ENCODE measurements around the gene KCNJ6. TPM values are rescaled to one million over a fixed set of nuclear protein-coding genes. Genes with fewer than 3 reads are reported as not detected.

Gene KCNJ6
- total RNA-seq, 2 experiments from 2014 or later = not detected

DNA sequence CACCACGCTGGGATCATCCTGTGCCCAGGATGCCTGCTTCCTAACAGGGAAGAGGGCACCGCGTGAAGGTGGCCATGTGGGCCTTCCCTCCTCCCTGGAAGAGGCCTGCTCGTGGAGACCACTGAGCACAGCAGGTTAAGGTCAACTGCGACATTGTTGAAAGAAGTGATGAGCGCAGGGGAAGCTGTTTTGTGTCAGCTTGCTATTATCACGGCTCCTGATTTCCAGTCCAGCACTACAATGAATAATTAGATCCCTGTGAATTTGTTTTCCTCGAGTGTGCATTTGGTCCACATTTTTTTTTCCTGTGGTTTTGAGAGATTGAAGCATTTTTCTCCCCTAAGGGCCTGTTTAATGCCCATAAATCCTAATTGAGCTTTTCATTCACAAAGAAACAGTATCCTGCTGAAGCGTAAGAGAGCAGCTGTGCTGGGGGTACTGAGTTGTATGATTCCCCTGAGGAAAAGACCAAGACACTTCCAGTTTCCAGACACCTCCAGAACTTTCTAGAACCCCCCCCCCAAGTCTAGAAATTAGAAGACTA is 204.9 kb downstream of the KCNJ6 start:
- CTCF ChIA-PET (ENCODE audit: unreplicated experiment) = no interaction called here
- TF ChIP-seq EZH2phosphoT487 (IDR thresholded peaks at IDR 0.05; ENCODE audit: borderline replicate concordance, low read depth, low read length) = no peak
- TF ChIP-seq, protein P1, sequence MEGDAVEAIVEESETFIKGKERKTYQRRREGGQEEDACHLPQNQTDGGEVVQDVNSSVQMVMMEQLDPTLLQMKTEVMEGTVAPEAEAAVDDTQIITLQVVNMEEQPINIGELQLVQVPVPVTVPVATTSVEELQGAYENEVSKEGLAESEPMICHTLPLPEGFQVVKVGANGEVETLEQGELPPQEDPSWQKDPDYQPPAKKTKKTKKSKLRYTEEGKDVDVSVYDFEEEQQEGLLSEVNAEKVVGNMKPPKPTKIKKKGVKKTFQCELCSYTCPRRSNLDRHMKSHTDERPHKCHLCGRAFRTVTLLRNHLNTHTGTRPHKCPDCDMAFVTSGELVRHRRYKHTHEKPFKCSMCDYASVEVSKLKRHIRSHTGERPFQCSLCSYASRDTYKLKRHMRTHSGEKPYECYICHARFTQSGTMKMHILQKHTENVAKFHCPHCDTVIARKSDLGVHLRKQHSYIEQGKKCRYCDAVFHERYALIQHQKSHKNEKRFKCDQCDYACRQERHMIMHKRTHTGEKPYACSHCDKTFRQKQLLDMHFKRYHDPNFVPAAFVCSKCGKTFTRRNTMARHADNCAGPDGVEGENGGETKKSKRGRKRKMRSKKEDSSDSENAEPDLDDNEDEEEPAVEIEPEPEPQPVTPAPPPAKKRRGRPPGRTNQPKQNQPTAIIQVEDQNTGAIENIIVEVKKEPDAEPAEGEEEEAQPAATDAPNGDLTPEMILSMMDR (conservative IDR thresholded peaks at IDR 0.05; ENCODE audit: low read length) = no peak
- Histone ChIP-seq H3K27ac (ENCODE audit: low read depth, low read length, poor library complexity, severe bottlenecking) (no peak overlapping the region), H3K4me3 (ENCODE audit: low read depth, low read length, poor library complexity, severe bottlenecking) (no peak overlapping the region), H3K36me3 (ENCODE audit: insufficient read depth, low read length) (no peaks in the 10 kb centered on the region), H3K4me2 (ENCODE audit: low read length) (no peak overlapping the region), H2AFZ (ENCODE audit: low read length) (no peak overlapping the region), H3K9me3 (ENCODE audit: low read length) (no peaks in the 10 kb centered on the region), H4K20me1 (ENCODE audit: insufficient read depth, low read length) (no peaks in the 10 kb centered on the region), H3K79me2 (ENCODE audit: insufficient read depth, low read depth, low read length) (no peaks in the 10 kb centered on the region), H3K9me2 (ENCODE audit: insufficient read depth, low read length) (no peaks in the 10 kb centered on the region), H3K4me1 (ENCODE audit: insufficient read depth, low read length, poor library complexity, severe bottlenecking) (no peaks in the 10 kb centered on the region)
- no peak for DNase-seq (ENCODE audit: low spot score)
- BruUV-seq (replicated peaks) = no TSS peak
- POLR2A ChIA-PET = no interaction called here
- intact Hi-C loops (cut with micrococcal nuclease; ENCODE audit: unreplicated experiment) = no loop called here

DNA sequence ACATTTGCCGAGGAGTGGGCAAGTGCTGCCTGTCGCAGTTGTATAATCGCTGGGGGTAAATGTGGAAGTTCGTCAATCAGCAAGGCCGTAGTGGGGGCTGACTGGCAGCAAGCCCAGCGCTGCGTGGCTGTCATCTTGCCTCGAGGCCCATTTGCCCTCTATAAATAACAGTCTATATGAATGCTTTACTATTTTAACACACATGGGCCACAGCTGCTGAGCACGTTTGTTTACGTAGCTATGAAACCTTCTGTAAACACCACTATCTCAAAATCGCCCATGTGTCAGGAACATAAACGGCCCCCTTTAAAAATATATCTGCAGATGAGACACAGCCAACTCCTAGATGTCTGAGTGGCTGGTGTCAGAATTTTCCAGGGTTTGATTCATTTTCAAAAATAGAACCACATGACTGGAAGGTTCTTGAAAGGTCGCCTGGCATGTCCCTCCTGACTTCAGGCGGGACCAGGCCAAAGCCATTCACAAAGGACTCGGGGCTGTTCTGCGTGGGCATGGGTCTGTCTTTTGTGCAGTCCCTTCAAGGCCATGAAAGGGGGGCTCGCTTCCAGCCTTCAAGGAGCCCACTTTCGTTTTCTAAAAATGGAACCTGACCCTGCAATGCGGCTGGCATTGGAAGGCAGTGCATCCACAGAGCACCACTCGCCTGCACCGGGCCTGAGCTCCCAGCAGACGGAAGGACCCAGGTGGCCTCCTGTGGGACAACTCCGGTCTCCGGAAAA is 205.5 kb downstream of the KCNJ6 start:
- no peaks in the 10 kb centered on the region for H3K9me2 ChIP-seq (ENCODE audit: insufficient read depth, low read length)
- no peak for TF ChIP-seq EZH2phosphoT487 (IDR thresholded peaks at IDR 0.05; ENCODE audit: borderline replicate concordance, low read depth, low read length)
- TF ChIP-seq, protein P1 (conservative IDR thresholded peaks at IDR 0.05; ENCODE audit: low read length) = no peak
- no peaks in the 10 kb centered on the region for H3K36me3 ChIP-seq (ENCODE audit: insufficient read depth, low read length)
- no peaks in the 10 kb centered on the region for H3K4me1 ChIP-seq (ENCODE audit: insufficient read depth, low read length, poor library complexity, severe bottlenecking)
- DNase-seq (ENCODE audit: low spot score) = no peak
- H4K20me1 ChIP-seq (ENCODE audit: insufficient read depth, low read length) = no peaks in the 10 kb centered on the region
- intact Hi-C loops (cut with micrococcal nuclease; ENCODE audit: unreplicated experiment) = no loop called here
- CTCF ChIA-PET (ENCODE audit: unreplicated experiment) = no interaction called here
- POLR2A ChIA-PET = no interaction called here
- no peaks in the 10 kb centered on the region for H3K79me2 ChIP-seq (ENCODE audit: insufficient read depth, low read depth, low read length)
- no peak overlapping the region for H2AFZ ChIP-seq (ENCODE audit: low read length)
- H3K27ac ChIP-seq (ENCODE audit: low read depth, low read length, poor library complexity, severe bottlenecking) = no peak overlapping the region
- BruUV-seq (replicated peaks) = no TSS peak
- H3K4me2 ChIP-seq (ENCODE audit: low read length) = no peak overlapping the region
- H3K9me3 ChIP-seq (ENCODE audit: low read length) = no peaks in the 10 kb centered on the region
- no peak overlapping the region for H3K4me3 ChIP-seq (ENCODE audit: low read depth, low read length, poor library complexity, severe bottlenecking)

DNA sequence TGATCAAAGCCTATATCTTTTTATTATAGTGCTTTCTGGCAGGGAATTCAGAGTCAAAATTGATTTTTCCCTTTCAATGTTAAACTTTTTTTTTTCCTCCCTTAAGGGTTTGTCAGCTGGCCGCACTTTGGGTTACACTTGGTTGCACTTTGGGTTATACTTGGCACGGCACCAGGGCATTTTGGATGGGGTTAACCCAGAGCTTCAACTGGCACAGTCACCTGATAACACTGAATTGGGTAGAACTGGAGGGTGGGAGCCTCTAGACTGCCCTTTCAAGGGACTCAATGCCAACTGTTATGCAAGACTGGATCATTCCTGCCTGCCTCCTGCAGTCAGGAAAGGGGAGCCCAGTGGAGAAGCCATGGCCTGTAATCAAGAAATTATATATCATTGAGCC is 211.5 kb downstream of the KCNJ6 start:
- Histone ChIP-seq H2AFZ (ENCODE audit: low read length) (no peak overlapping the region), H3K4me2 (ENCODE audit: low read length) (no peak overlapping the region), H4K20me1 (ENCODE audit: insufficient read depth, low read length) (no peaks in the 10 kb centered on the region), H3K4me3 (ENCODE audit: low read depth, low read length, poor library complexity, severe bottlenecking) (no peak overlapping the region), H3K36me3 (ENCODE audit: insufficient read depth, low read length) (no peaks in the 10 kb centered on the region), H3K9me3 (ENCODE audit: low read length) (no peaks in the 10 kb centered on the region), H3K4me1 (ENCODE audit: insufficient read depth, low read length, poor library complexity, severe bottlenecking) (peaks cover 7% of the 10 kb centered on the region), H3K27ac (ENCODE audit: low read depth, low read length, poor library complexity, severe bottlenecking) (no peak overlapping the region), H3K9me2 (ENCODE audit: insufficient read depth, low read length) (no peaks in the 10 kb centered on the region), H3K79me2 (ENCODE audit: insufficient read depth, low read depth, low read length) (no peaks in the 10 kb centered on the region)
- intact Hi-C loops (cut with micrococcal nuclease; ENCODE audit: unreplicated experiment) = no loop called here
- no TSS peak for BruUV-seq (replicated peaks)
- TF ChIP-seq, protein P1 (conservative IDR thresholded peaks at IDR 0.05; ENCODE audit: low read length) = no peak
- no peak for TF ChIP-seq EZH2phosphoT487 (IDR thresholded peaks at IDR 0.05; ENCODE audit: borderline replicate concordance, low read depth, low read length)
- POLR2A ChIA-PET = no interaction called here
- CTCF ChIA-PET (ENCODE audit: unreplicated experiment) = interaction anchor here (0.6 kb wide), 1 partner anchor 419 kb away, joined by 3 read pairs; no protein-coding TSS in a partner anchor
- DNase-seq (ENCODE audit: low spot score) = no peak
